A673 (cell line): Measurements from ENCODE around the gene HERC2. TPM values are rescaled to one million over a fixed set of nuclear protein-coding genes. Genes with fewer than 3 reads are reported as not detected.
"Not testable (repeated sequence)": the region's sequence is repeated elsewhere in the genome, so short reads cannot be mapped to it uniquely, and the experiment has no call there.

Source experiments
- BruUV-seq: library from RNA; stranded (reverse); fragments of 400-500 nt; replicated peaks from 2 replicates; lab custom pipeline; 2021; lab: Mats Ljungman, UMichigan
- CTCF ChIA-PET: fragments of 300-600 bp; sonication (Branson Sonifier 250); formaldehyde crosslinking; loops from one replicate; lab custom pipeline; 2022; ENCODE audit warnings: antibody characterized with exemption; lab: Charles Lee
- POLR2A ChIA-PET: fragments of 300-600 bp; sonication (Branson Sonifier 250); formaldehyde crosslinking; loops from one replicate; lab custom pipeline; 2022; ENCODE audit warnings: antibody characterized with exemption; ENCODE audit not compliant: low non-redundant PET; lab: Charles Lee
- DNase-seq: peaks from one replicate; pipeline ENCODE4 v3.0.0-alpha.2; 2015; ENCODE audit warnings: low spot score
- H3K27ac ChIP-seq: fragments of 200-600 bp; sonication (generic); 2 replicates; pipeline ENCODE4 v1.5.1; 2016; ENCODE audit warnings: mixed run types, low read depth, mild to moderate bottlenecking, mixed read lengths, antibody characterized with exemption, low read length; ENCODE audit not compliant: poor library complexity, severe bottlenecking
- H3K27me3 ChIP-seq: fragments of 200-600 bp; sonication (generic); replicated peaks from 2 replicates; pipeline ENCODE4 v1.6.1; 2017; ENCODE audit warnings: mixed run types, low read depth, mild to moderate bottlenecking, mixed read lengths, antibody characterized with exemption, low read length; ENCODE audit not compliant: insufficient read depth, poor library complexity
- H3K36me3 ChIP-seq: fragments of 200-600 bp; sonication (generic); 2 replicates; pipeline ENCODE4 v1.6.1; 2016; ENCODE audit warnings: mixed run types, mild to moderate bottlenecking, mixed read lengths, antibody characterized with exemption, low read length; ENCODE audit not compliant: insufficient read depth, poor library complexity, severe bottlenecking
- H3K4me1 ChIP-seq: fragments of 200-600 bp; sonication (generic); 2 replicates; pipeline ENCODE4 v1.6.1; 2017; ENCODE audit warnings: mixed run types, mild to moderate bottlenecking, mixed read lengths, antibody characterized with exemption, low read length; ENCODE audit not compliant: insufficient read depth, poor library complexity, severe bottlenecking
- H3K4me3 ChIP-seq: fragments of 200-600 bp; sonication (generic); 2 replicates; pipeline ENCODE4 v1.5.1; 2016; ENCODE audit warnings: low read depth, mixed run types, mild to moderate bottlenecking, mixed read lengths, low read length; ENCODE audit not compliant: poor library complexity, severe bottlenecking
- H3K9me3 ChIP-seq: fragments of 200-600 bp; sonication (generic); 2 replicates; pipeline ENCODE4 v1.6.1; 2016; ENCODE audit warnings: mixed run types, low read depth, mild to moderate bottlenecking, mixed read lengths, antibody characterized with exemption, low read length; ENCODE audit not compliant: poor library complexity, severe bottlenecking
- EZH2 ChIP-seq: fragments of 200-600 bp; sonication (generic); IDR thresholded peaks from 2 replicates; pipeline ENCODE4 v1.6.1; 2017; ENCODE audit warnings: borderline replicate concordance, low read depth, mild to moderate bottlenecking, mixed read lengths, antibody characterized with exemption, low read length; ENCODE audit not compliant: poor library complexity, severe bottlenecking
- intact Hi-C: fragments of 100-400 bp; cut with micrococcal nuclease; formaldehyde crosslinking; loops from one replicate; pipeline ENCODE4 v1.10.0; 2022; ENCODE audit not compliant: unreplicated experiment
- total RNA-seq: library from RNA; stranded (reverse); gene quantifications from 2 replicates; pipeline ENCODE4 v1.2.3, GENCODE V29; 2021
- TF ChIP-seq, protein P1 (sequence below): fragments of 300-800, 200-600 bp; sonication (generic); conservative IDR thresholded peaks from 2 replicates; pipeline ENCODE4 v1.5.1; 2017; ENCODE audit warnings: low read depth, mild to moderate bottlenecking, antibody characterized with exemption, low read length, moderate library complexity, mixed read lengths

Gene HERC2
- total RNA-seq, 1 experiment from 2014 or later, result 86.1 TPM

DNA sequence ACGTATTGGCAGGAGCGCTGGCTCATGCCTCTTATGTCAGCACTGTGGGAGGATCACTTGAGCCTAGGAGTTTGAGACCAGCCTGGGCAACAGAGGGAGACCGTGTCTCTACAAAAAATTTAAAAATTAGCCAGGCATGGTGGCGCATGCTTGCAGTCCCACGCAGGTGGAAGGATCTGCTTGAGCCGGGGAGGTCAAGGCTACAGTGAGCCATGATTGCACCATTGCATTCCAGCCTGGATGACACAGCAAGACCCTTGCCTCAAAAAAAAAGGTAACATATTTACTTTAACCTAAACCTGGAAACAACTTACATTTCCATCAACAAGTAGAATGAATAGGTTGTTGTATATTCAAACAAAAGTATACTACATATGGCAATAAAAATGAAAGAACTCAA lies 78.1 kb downstream of the HERC2 start:
- no peak overlapping the region for H3K27ac ChIP-seq
- H3K4me3 ChIP-seq, result no peak overlapping the region
- no peaks in the 10 kb centered on the region for H3K9me3 ChIP-seq
- H3K4me1 ChIP-seq, result no peaks in the 10 kb centered on the region
- TF ChIP-seq, protein P1, sequence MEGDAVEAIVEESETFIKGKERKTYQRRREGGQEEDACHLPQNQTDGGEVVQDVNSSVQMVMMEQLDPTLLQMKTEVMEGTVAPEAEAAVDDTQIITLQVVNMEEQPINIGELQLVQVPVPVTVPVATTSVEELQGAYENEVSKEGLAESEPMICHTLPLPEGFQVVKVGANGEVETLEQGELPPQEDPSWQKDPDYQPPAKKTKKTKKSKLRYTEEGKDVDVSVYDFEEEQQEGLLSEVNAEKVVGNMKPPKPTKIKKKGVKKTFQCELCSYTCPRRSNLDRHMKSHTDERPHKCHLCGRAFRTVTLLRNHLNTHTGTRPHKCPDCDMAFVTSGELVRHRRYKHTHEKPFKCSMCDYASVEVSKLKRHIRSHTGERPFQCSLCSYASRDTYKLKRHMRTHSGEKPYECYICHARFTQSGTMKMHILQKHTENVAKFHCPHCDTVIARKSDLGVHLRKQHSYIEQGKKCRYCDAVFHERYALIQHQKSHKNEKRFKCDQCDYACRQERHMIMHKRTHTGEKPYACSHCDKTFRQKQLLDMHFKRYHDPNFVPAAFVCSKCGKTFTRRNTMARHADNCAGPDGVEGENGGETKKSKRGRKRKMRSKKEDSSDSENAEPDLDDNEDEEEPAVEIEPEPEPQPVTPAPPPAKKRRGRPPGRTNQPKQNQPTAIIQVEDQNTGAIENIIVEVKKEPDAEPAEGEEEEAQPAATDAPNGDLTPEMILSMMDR, result no peak
- TF ChIP-seq EZH2, result no peak
- no peaks in the 10 kb centered on the region for H3K27me3 ChIP-seq
- intact Hi-C loops, result loop anchor here (10.0 kb wide), 1 partner anchor 59 kb away; no protein-coding TSS in a partner anchor
- BruUV-seq, result no TSS peak
- peaks cover 26% of the 10 kb centered on the region for H3K36me3 ChIP-seq
- CTCF ChIA-PET, result no interaction called here
- POLR2A ChIA-PET, result no interaction called here
- no peak for DNase-seq

DNA sequence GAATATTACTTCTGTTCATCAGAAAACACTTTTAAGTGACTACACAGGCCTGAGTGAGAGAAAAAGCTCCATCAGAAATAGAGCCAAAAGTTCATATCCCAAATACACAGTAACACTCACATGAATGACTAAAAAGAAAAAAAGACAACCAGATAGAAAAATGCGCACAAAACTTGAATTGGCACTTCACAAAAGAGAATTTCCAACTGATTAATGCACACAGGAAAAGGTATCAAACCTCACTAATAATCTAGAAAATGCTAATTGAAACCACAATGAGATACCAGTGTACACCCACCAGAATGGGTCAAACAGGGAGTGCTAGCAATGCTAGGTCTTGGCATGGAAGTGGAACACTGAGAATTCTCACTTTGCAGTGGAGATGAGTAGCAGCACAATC lies 78.6 kb downstream of the HERC2 start:
- intact Hi-C loops, result loop anchor here (10.0 kb wide), 1 partner anchor 59 kb away; no protein-coding TSS in a partner anchor
- Histone ChIP-seq H3K9me3 (no peaks in the 10 kb centered on the region), H3K4me3 (no peak overlapping the region), H3K36me3 (peaks cover 22% of the 10 kb centered on the region), H3K4me1 (no peaks in the 10 kb centered on the region), H3K27me3 (no peaks in the 10 kb centered on the region), H3K27ac (no peak overlapping the region)
- no TSS peak for BruUV-seq
- CTCF ChIA-PET, result no interaction called here
- DNase-seq, result no peak
- TF ChIP-seq, protein P1, result no peak
- TF ChIP-seq EZH2, result no peak
- POLR2A ChIA-PET, result no interaction called here

DNA sequence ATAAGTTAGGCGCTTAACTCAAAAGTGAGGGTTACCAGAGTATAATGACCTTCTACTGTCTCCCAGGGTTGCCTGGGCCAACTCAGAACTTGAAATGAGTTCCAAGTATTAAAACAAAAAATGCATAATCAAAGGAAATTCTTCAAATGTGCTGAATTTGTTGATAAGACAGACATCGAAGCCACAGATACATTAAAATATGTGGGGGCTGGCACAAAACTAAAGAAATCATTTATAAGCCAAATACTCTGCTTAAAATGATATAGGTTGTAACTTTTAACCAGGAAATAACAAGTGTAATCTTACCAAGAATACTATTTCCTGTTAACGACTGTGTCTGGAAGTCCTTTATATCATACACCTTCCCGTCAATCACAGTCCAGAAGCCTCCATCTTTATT lies 83.7 kb downstream of the HERC2 start:
- H3K27ac ChIP-seq, DNase-seq, H3K9me3 ChIP-seq, intact Hi-C loops, CTCF ChIA-PET, H3K27me3 ChIP-seq, H3K4me1 ChIP-seq, BruUV-seq, H3K4me3 ChIP-seq, POLR2A ChIA-PET: not testable (repeated sequence)
- peaks cover 12% of the 10 kb centered on the region for H3K36me3 ChIP-seq

DNA sequence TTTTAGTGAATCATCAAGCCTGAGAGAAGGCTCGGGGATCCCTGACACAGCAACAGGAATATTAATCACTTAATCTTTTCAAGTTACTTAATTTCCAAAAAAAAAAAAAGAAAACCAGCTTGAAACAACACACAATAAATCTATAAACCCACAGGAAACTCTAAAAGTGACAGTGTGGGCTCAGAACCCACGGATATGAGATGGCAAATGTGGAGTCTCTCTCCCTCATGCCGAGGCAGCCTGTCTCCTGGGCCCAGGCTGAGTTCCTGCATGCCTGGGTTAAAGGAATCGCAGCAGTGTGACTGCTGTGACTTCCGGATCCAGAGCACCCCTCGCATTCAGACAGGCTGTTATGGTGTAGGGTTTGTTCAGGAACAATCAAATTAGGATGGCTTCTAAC lies 90.2 kb downstream of the HERC2 start:
- intact Hi-C loops, CTCF ChIA-PET, H3K27me3 ChIP-seq, H3K27ac ChIP-seq, H3K4me3 ChIP-seq, POLR2A ChIA-PET, H3K4me1 ChIP-seq, DNase-seq, H3K9me3 ChIP-seq, BruUV-seq: not testable (repeated sequence)
- peaks cover 12% of the 10 kb centered on the region for H3K36me3 ChIP-seq

DNA sequence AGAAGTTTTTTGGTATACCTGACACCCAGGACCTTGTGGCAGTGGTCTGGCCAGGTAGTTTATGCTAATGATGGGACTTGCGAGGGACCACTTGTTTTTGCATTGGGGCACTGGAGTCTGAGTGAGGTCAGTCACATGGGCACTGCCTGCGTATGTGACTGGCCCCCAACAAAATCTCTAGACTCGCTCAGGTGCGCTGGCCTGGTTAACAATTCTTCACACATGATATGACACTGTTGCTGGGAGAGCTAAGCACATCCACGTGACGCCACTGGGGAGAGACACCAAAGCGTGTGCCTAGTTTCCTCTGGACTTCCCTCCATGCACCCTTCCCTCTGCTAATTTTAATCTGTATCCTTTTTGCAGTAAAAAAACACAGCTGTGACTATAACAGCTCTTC lies 90.6 kb downstream of the HERC2 start:
- POLR2A ChIA-PET, H3K27me3 ChIP-seq, BruUV-seq, H3K4me3 ChIP-seq, H3K4me1 ChIP-seq, DNase-seq, H3K27ac ChIP-seq, H3K9me3 ChIP-seq, intact Hi-C loops, CTCF ChIA-PET: not testable (repeated sequence)
- H3K36me3 ChIP-seq, result peaks cover 12% of the 10 kb centered on the region

DNA sequence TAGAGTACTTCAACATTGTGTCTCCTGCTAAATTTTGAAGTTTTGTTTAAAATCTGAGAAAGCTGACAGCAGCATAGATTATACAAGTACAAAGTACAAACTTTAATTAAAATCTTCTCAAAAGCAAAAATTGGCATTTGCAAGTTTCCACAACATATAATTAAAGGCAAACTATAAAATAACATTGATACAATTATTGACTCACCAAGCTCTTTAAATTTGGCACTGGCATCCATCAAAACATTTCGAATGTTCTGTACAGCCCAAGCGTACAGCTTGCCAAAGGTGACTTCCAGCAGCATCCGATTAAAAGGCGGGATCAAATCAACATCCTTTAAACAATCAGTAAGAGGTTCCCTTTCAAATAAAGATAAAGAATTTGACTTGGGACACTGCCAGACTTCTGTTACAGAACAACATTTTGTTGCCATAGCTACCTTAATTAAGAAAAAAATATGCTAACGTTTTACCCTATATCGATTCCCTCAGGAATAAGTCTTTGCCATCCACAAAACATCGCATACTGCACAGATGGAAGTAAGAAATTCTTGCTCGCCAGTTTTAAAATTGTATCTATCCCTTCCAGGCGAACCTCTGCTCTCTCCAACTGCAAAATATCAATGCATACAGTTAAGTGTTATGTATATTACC lies 92.9 kb downstream of the HERC2 start:
- H3K27me3 ChIP-seq, POLR2A ChIA-PET, H3K4me3 ChIP-seq, DNase-seq, H3K9me3 ChIP-seq, H3K4me1 ChIP-seq, CTCF ChIA-PET, H3K27ac ChIP-seq, H3K36me3 ChIP-seq, intact Hi-C loops, BruUV-seq: not testable (repeated sequence)
